ENCODE data around the gene ULBP1.

- TF ChIP-seq CTCF (IDR thresholded peaks at IDR 0.05; ENCODE audit: insufficient read depth, low read length, poor library complexity, severe bottlenecking) (no peak), EZH2phosphoT487 (conservative IDR thresholded peaks at IDR 0.05; ENCODE audit: low read length) (no peak)
Measured at GRCh38 chr6:149924933-149925252, 38.9 kb upstream of the ULBP1 start.
